GM21528 (cell line): ENCODE measurements around the gene SLC25A30.
"Not testable (repeated sequence)": the region's sequence is repeated elsewhere in the genome, so short reads cannot be mapped to it uniquely, and the experiment has no call there.

Experiments
- ATAC-seq: cut with Tn5 transposase; IDR thresholded peaks from one replicate; pipeline ENCODE4 v1.9.1; 2021; ENCODE audit warnings: mild to moderate bottlenecking, moderate library complexity; ENCODE audit not compliant: unreplicated experiment, low FRiP score

SLC25A30 gene

DNA sequence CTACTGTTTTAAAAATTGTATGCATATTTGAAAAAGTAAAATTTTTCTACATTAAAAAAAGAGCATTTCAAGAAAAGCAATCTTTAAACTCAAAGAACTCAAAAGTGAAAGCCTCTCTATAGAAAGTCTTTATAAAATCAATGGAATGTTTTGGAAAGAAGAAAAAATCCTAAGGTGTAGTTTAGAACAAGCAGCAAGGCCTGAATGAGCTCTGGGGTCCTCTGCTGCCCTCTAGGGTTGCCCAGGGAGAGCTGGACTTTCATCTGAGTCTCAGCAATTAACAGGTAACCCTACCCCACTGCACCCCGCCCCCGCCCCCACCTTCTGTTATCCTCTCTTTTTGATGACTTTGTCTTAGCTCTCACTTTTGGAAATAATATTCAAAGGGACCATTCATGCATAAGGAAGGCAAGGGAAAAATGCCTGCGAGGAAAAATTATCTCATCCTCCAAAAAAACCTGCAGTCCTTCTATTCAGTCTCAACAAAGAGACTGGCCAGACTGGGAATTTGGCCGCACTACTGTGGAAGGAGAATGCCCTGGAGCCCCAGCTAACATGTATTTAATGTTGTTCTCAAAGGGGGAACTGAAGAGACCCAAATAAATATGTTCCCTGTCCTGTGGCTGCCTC is 24.1 kb downstream of the SLC25A30 start:
- ATAC-seq, result no peak

DNA sequence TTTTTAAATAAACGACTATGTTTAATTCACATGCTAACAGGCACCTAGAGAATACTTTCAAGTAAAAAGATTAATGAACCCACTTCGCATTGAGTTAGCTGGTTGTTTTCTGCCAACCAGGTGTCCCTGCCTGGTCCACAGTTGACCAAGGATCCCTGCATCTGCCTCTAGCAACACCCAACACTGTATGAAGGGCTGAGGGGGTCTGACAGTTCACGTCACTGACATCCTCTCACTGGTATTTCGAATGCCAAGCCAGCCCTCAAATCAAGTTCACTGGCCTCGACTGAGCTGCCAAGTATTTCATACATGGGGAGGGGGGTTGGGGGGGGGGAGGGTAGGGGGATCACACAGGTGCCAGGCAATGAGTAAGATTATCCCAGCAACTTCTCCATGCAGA is 25.4 kb downstream of the SLC25A30 start:
- no peak for ATAC-seq

DNA sequence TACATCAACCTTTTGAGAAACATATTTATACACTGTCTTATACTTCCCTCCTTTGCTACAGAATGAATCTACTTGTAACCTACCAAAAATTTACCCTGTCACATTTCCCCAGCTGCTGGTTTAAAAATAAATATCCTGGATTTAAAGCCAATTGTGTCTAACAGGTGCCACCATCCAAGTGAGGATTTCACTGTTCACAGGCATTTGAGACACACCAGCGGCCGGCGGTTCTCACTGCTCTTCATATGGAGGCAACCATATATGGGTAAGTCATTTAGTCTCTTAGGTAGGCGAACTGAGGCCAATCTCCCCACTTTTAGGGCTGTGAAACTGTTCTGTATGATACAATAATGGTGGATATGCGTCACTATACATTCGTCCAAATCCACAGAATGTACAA is 26.2 kb downstream of the SLC25A30 start:
- no peak for ATAC-seq

DNA sequence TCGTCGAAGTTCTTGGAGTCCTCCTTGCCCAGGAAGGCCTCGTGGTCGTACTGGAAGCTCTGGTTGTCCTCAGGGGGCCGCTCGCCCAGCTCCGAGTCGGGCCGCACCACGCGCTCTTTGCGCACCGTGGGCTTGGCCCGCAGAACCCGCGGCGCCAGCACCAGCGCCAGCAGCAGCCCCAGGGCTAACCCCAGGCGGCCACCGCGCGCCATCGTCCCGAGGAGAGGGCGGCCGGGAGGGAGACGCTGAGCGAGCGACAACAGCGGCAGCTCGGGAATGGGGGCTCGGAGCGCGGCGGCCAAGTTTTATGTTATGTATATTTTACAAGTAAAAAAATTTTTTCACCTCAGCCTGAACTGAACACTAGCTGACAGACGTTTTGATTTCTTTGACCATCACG is 27.0 kb downstream of the SLC25A30 start:
- ATAC-seq, result not testable (repeated sequence)

DNA sequence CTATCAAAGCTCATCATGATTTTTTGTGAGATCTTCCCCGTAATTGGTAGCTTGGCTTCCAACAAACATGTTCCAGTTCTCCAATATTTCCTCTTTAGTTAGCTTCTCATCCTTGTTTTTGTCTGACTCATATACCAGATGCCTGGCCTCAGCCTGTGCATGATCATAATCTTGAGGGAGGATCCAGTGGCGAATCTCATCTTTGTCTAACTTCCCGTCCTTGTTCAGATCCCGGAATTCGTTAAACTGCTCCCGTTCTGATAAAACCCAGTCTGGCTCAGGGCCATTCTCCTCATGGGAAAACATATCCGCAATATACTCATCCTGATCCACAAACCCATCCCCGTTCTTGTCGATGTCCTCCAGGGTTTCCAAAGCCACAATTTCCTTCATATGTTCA is 27.8 kb downstream of the SLC25A30 start:
- not testable (repeated sequence) for ATAC-seq

DNA sequence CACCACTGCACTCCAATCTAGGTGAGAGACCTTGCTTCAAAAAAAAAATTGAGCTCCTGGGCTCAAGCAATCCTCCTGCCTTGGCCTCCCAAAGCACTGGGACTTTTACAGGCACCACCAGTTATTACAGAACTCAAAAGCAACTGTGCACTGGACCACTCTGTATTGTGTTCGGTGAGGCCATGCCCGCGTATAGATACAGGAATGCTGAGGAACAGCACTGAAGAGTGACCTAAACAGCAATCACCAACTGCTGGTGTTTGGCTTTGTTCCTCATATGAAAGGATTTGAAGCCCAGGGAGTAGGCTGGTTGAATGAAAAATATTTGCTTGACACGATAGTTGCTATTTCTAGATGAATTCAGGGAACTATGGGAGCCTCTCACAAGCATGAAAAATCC is 29.5 kb downstream of the SLC25A30 start:
- ATAC-seq, result no peak

DNA sequence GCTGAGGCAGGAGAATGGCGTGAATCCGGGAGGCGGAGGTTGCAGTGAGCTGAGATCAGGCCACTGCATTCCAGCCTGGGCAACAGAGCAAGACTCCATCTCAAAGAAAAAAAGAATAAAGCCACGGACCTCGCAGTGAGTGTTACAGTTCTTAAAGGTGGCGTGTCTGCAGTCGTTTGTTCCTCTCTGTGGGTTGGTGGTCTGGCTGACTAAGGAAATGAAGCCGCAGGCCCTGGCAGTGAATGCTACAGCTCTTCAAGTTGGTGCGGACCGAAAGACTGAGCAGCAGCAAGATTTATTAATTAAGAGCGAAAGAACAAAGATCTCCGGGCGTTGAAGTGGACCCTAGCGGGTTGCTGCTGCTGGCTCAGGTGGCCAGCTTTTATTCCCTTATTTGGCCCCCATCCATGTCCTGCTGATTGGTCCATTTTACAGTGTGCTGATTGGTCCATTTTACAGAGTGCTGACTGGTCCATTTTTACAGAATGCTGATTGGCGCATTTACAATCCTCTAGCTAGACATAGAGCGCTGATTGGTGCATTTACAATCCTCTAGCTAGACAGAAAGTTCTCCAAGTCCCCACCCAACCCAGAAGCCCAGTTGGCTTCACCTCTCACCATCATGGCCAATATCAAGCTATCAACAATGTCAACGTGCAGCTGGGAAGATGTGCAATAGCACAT is 31.1 kb downstream of the SLC25A30 start:
- not testable (repeated sequence) for ATAC-seq

DNA sequence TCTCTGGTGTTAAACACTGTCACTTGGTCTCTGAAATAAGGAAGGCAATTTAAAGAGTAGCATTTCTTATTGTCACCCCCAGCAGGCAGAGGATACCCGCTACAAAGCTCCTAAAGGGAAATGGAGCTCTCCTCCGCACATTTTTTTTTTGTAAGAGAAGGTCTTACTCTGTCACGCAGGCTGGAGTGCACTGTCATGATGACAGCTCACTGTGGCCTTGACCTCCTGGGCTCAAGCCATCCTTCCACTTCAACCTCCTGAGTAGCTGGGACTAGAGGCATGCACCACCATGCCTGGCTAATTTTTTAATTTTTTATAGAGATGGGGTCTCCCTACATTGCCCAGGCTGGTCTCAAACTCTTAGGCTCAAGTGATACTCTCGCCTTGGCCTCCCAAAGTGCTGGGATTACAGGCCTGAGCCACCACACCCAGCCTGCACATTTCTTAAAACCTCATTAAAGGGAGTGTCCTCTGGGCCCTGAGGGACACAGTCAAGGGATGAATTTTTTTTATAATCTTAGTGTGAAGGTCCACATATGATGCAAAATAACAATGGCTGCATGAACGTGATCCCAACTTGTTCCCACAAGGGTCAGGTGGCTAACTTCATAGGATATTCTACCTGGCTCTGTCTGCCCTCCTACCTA is 32.1 kb downstream of the SLC25A30 start:
- ATAC-seq, result no peak

DNA sequence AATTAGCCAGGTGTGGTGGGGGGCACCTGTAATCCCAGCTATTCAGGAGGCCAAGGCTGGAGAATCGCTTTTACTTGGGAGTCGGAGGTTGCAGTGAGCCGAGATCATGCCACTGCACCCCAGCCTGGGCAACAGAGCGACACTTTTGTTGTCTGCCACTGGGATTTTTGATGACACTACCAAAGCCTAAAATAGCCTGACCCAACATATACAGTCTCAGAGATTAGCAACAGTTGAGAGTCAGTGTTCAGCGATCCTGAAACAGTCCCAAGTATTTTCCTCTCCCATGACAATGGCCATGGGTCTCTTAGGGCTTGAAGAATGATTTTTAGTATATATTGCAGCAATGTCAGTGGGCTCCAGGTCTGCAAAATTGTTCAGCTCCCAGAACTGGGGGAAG is 32.9 kb downstream of the SLC25A30 start:
- ATAC-seq, result no peak

DNA sequence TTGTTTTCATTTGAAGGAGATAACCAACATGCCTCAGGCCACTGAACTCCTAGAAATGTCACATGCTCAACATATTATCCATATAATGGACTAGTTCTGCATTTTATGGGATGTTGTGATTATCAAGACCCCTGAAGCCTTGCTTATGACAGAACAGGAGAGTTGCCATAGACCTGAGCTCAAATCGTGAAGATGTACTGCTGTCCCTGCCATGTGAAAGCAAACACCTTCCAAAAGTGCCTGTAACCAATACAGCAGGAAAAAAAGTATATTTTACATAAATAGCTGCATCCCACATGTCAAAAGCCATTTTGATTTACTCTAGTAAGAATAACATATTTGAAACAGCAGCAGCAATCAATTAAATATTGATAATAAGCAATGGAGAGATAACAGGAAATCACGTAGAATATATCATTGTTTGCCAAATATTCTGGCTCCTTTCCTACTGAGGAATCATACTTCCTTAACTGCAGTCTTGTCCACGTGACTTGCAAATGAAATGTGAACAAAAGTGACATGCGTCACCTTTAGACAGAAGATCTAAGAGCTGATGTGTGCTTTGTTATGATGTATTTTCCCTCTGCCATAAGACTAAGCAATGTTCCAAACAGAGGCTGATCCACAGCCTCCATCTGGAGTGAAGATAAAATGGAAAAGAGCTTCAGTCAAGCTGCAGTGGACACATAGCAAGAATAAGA is 33.5 kb downstream of the SLC25A30 start:
- ATAC-seq, result no peak

DNA sequence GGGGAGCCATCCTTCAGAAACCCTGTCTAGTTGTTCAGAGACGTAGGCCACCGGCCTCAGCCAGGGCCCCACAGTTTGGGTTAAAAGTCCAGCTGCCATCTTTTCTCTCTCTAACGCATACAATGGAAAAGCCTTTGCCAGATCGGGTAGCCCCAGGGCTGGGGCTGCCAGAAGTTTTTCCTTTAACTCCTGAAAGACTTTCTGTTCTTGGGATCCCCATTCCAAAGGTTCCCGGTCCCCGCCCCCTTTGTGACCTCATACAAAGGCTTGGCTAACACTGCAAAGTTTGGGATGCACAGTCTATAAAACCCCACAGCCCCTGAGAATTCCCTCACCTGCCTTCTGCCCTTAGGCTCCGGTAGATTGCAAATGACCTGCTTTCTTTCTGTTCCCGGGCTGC is 35.4 kb downstream of the SLC25A30 start:
- ATAC-seq, result not testable (repeated sequence)

DNA sequence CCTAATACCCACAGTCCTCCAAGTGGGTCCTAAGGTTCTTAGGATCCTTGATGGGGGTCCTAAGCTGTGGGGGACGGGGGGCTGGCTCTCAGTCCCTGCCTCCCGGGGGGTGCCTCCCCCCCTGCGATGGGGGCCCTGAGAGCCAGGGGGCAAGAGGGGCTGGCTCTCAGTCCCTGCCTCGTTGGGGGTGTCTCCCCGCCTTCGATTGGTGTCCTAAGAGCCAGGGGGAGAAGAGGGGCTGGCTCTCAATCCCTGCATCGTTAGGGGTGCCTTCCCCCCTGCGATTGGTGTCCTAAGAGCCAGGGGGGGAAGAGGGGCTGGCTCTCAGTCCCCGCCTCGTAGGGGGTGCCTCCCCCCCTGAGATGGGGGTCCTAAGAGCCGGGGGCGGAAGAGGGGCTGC is 37.0 kb downstream of the SLC25A30 start:
- ATAC-seq, result no peak

DNA sequence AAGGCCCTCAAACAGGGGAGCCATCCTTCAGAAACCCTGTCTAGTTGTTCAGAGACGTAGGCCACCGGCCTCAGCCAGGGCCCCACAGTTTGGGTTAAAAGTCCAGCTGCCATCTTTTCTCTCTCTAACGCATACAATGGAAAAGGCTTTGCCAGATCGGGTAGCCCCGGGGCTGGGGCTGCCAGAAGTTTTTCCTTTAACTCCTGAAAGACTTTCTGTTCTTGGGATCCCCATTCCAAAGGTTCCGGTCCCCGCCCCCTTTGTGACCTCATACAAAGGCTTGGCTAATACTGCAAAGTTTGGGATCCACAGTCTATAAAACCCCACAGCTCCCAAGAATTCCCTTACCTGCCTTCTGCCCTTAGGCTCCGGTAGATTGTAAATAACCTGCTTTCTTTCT is 37.5 kb downstream of the SLC25A30 start:
- not testable (repeated sequence) for ATAC-seq

DNA sequence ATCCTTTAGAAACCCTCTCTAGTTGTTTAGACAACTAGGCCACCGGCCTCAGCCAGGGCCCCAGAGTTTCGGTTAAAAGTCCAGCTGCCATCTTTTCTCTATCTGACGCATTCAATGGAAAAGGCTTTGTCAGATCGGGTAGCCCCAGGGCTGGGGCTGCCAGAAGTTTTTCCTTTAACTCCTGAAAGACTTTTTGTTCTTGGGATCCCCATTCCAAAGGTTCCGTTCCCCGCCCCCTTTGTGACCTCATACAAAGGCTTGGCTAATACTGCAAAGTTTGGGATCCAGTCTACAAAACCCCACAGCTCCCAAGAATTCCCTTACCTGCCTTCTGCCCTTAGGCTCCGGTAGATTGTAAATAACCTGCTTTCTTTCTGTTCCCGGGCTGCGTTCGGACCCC is 38.7 kb downstream of the SLC25A30 start:
- ATAC-seq, result not testable (repeated sequence)

DNA sequence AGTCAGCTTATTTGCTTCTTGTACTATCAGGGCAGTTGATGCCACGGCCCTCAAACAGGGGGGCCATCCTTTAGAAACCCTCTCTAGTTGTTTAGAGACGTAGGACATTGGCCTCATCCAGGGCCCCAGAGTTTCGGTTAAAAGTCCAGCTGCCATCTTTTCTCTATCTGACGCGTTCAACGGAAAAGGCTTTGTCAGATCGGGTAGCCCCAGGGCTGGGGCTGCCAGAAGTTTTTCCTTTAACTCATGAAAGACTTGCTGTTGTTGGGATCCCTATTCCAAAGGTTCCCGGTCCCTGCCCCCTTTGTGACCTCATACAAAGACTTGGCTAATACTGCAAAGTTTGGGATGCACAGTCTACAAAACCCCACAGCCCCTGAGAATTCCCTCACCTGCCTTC is 39.4 kb downstream of the SLC25A30 start:
- not testable (repeated sequence) for ATAC-seq

DNA sequence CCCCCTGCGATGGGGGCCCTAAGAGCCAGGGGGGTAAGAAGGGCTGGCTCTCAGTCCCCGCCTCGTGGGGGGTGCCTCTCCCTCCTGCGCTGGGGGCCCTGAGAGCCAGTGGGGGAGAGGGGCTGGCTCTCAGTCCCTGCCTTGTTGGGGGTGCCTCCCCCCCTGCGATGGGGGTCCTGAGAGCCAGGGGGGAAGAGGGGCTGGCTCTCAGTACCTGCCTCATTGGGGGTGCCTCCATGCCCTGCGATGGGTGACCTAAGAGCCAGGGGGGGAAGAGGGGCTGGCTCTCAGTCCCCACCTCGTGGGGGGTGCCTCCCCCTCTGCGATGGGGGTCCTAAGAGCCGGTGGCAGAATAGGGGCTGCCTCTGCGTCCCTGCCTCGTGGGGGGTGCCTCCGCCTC is 40.9 kb downstream of the SLC25A30 start:
- not testable (repeated sequence) for ATAC-seq

DNA sequence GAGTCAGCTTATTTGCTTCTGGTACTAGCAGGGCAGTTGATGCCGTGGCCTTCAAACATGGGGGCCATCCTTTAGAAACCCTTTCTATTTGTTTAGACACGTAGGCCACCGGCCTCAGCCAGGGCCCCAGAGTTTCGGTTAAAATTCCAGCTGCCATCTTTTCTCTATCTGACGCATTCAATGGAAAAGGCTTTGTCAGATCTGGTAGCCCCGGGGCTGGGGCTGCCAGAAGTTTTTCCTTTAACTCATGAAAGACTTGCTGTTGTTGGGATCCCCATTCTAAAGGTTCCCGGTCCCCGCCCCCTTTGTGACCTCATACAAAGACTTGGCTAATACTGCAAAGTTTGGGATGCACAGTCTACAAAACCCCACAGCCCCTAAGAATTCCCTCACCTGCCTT is 41.5 kb downstream of the SLC25A30 start:
- not testable (repeated sequence) for ATAC-seq

DNA sequence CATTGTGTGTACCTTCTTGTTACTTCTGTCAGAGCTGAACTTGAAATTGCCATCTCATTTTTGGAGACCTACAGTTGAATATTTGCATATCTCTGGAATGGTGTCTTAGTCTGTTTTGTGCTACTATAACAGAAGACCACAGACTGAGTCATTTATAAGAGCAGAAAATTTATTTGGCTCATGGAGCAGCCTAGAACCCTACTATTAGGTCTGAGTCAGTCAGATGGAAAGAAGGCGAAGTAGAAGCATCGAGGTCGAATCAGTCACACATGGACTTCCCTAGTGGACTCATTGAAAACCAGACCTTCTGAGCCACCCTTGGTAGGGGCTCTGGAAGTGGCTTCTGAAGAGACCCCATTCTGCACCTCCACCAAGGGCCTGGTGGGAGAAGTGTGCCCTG is 43.3 kb downstream of the SLC25A30 start:
- no peak for ATAC-seq

DNA sequence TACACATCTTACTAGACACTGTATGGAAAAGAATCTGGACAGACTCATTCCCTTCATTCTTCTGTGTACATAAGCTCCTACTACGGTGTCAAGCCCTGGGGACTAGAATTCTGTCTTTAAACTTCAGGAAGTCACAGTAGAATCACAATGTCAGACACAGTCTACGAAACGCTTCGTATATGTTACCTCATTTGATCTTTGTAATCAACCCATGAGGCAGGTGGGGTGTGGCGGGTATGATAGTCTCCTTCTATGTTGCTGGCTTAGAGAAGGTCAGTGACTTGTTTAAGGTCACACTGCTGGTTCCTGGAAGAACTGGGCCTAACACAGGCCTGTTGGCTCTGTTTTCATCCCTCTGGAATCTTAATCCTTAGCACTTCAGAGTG is 45.0 kb downstream of the SLC25A30 start:
- ATAC-seq, result no peak

DNA sequence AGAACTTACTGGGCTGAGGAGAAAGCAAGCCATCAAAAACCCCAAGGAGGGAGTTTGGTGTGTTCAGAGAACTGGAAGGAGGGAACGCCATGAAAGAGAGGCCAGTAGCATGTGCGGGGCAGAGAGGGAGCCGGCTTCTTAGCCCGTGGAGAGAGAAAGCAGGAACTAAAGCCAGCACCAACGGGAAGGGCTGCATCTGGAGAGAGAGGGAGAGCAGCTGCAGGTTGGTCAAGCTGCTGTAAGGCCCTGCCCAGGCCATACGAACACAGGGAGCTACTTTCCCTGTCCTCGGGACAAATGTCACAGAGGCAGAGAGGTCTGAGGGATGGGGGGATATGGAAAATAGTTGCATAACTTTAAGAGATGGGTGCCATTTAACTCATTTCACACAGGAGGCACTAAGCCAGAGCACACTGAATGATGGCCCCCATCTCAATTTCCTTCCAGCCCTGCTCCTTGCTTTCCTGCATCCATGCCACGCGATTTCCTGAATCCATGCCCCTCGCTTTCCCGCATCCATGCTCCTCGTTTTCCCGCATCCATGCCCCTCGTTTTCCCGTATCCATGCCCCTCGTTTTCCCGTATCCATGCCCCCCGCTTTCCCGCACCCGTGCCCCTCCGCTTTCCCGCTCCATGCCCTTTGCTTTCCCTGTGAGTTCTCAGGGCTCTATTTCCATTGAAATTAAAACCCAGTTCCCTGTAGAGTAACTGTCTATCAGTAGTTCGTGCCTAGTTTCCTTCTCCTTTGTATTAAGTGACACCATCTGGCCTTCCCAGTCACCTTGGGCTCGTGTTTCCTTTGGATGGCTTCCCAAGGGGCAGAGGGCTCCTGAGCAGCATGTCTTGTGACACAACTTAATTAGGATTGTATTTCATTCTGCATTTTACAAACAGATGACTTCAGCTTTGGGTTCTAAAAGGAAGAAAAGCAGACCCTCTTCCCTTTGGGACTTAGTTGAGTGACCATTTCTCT is 45.7 kb downstream of the SLC25A30 start:
- ATAC-seq, result no peak
